ENCODE results near the gene MGAT2. TPM values are rescaled to one million over a fixed set of nuclear protein-coding genes. Genes with fewer than 3 reads are reported as not detected.
A peak's percentile ranks its signal among the peaks of the same experiment; 100 is the strongest.

The MGAT2 gene
- 18.8 and 20.9 TPM in 2 replicates for total RNA-seq (2011; cell fraction: chromatin; rRNA removed; ENCODE audit: low replicate concordance)
- 27.7 and 29.3 TPM in 2 replicates for total RNA-seq (2011; cell fraction: nucleolus; rRNA removed)
- 23.7 and 24.6 TPM in 2 replicates for total RNA-seq (2011; cell fraction: nucleoplasm; rRNA removed)
- total RNA-seq (2014; rRNA removed) (29.7 and 30.2 TPM in 2 replicates), total RNA-seq (2014; rRNA removed; fragmentation: Illumina TruSeq; extraction: Trizol) (24.9 and 26.9 TPM in 2 replicates), total RNA-seq (2015; rRNA removed; fragmentation: Illumina TruSeq; extraction: Trizol) (30.7 and 31.0 TPM in 2 replicates), total RNA-seq (2021) (32.3 and 33.3 TPM in 2 replicates), polyA plus RNA-seq (2011; rRNA removed) (14.0 and 19.2 TPM in 2 replicates), polyA plus RNA-seq (2014; fragmentation: Illumina TruSeq; extraction: Trizol) (20.4 and 24.4 TPM in 2 replicates), polyA plus RNA-seq (2014; fragmentation: Nextera tagmentation; extraction: Ambion mirVana) (under 1 TPM in 1 of 2 experiments, not detected in 1; 0.03 TPM), polyA plus RNA-seq (2014; rRNA removed) (18.8 and 20.9 TPM in 2 replicates), polyA minus RNA-seq (2011; rRNA and poly(A)+ RNA removed) (23.8 and 24.6 TPM in 2 replicates), Bru-seq, nascent RNA (percentile 94 among the genes with signal in this experiment), BruChase-seq, experiment 1, labeled RNA remaining after a 2-hour chase (percentile 93 among the genes with signal in this experiment), BruChase-seq, experiment 2, labeled RNA remaining after a 6-hour chase (percentile 94 among the genes with signal in this experiment)
- 12.4 and 16.7 TPM in 2 replicates for polyA plus RNA-seq (2011; cell fraction: cytosol; rRNA removed)
- polyA plus RNA-seq (2011; cell fraction: nucleus; rRNA removed), result 8.5 and 8.7 TPM in 2 replicates
- 11.9 and 21.0 TPM in 2 replicates for polyA plus RNA-seq (2012)
- 12.2 and 13.4 TPM in 2 replicates for polyA minus RNA-seq (2011; cell fraction: cytosol; rRNA and poly(A)+ RNA removed)
- 7.8 and 15.9 TPM in 2 replicates for polyA minus RNA-seq (2011; cell fraction: nucleus; rRNA and poly(A)+ RNA removed)
- long read RNA-seq, experiment 1, transcript MGAT2-201 (1 exons, 2,687 nt), result major isoform, 80 of 81 reads
- long read RNA-seq, experiment 1, partial matches to known transcripts, result 0 of 81 reads
- long read RNA-seq, experiment 1, other reads (novel, unspliced or antisense), result 1 of 81 reads
- long read RNA-seq, experiment 2, transcript MGAT2-201 (1 exons, 2,687 nt), result major isoform, 17 of 17 reads
- long read RNA-seq, experiment 2, partial matches to known transcripts, result 0 of 17 reads
- long read RNA-seq, experiment 2, other reads (novel, unspliced or antisense), result 0 of 17 reads
- long read RNA-seq, experiment 3, transcript MGAT2-201 (1 exons, 2,687 nt), result major isoform, 10 of 10 reads
- long read RNA-seq, experiment 3, partial matches to known transcripts, result 0 of 10 reads
- long read RNA-seq, experiment 3, other reads (novel, unspliced or antisense), result 0 of 10 reads

DNA sequence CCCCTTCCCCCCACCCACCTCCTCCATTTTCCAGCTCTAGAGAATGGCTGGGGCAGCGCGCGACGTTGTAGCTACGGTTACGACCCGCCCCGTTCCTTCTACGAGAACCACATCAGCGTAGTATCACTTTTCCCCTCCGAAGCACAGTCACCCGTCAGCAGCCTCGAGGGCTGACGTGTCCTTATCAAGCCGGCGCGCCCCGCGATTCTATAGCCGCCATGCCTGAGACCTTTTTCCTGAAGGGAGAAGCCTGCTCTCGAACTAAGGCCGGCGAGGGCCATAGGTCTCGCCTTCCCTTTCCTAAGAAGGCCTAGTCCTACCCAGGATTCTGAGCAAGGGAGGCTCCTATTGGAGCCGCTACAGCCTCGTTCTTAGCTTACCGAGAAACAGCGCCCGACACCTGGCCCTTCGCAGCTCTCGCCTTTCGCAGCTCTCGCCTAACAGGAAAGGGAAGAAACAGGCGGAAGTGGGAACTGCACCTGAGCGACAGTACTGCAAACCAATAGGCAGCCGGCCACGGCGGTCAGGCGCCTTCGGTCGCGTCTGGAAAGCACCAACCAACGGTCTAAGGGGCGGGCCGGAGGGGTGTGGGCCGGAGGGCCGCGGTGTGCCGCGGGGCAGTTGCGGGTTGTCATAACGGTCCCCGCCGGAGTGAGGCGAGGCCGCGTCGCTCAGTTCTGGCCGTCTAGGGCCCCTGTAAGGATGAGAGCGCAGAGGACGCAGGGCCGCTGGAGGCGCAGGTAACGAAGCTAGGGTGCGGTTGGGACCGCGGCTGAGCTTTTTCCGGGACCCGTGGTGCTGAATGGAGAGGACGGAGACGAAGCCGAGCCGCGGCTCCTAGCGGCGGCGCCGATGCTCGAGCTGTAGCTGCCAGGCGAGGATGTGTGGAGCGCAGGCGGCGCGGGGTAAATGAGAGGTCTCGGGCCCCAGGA lies at the start of gene MGAT2, which contains the start of gene RPL36AL:
Gene MGAT2 (plus strand): TSS at position 618 of the 932 bp plus-strand sequence. CDS start 470 bp downstream, outside the sequence.
Gene RPL36AL (minus strand): TSS at position 445 of the 932 bp plus-strand sequence. CDS start 1,522 bp downstream, outside the sequence.
- Histone ChIP-seq H3K27ac (ENCODE audit: extremely low read depth, low read depth, low read length) (peak within 1 kb of the TSS; percentile 98), H3K79me2 (ENCODE audit: control insufficient read depth, insufficient read depth, low read length) (peaks cover 88% of the 10 kb centered on the region), H3K9me3 (replicated peaks; ENCODE audit: control insufficient read depth, insufficient read depth, low read depth, low read length) (no peaks in the 10 kb centered on the region), H4K20me1 (replicated peaks; ENCODE audit: control insufficient read depth, insufficient read depth, low read length) (peaks cover 7% of the 10 kb centered on the region), H3K36me3 (ENCODE audit: control insufficient read depth, insufficient read depth, low read length) (peaks cover 53% of the 10 kb centered on the region), H3K9ac (ENCODE audit: insufficient read depth in 1 of 2, low read depth in 2 of 2, low read length in 2 of 2) (peak within 1 kb of the TSS; percentile 97 to 99), H3K27me3 (ENCODE audit: control insufficient read depth in 2 of 2, insufficient read depth in 2 of 2, low read length in 2 of 2) (no peaks in the 10 kb centered on the region), H2AFZ (ENCODE audit: low read depth, low read length) (peak within 1 kb of the TSS; percentile 84), H3K4me3 (peak within 1 kb of the TSS; percentile 89), H3K4me1 (replicated peaks in 1 of 2; ENCODE audit: control insufficient read depth in 2 of 2, insufficient read depth in 2 of 2, low read length in 2 of 2) (peaks cover 4 to 14% of the 10 kb centered on the region in 2 experiments; a peak in 4 of 5 replicates), H3K4me2 (ENCODE audit: insufficient read depth, low read length) (peak within 1 kb of the TSS; percentile 82), H3K9me1 (ENCODE audit: control insufficient read depth, insufficient read depth, low read length) (peaks cover 3% of the 10 kb centered on the region)
- ATAC-seq, result peak; percentile 90
- 0% methylated on average over 47 of the region's 85 CpGs for WGBS (ENCODE audit: insufficient coverage, low coverage, missing lambda C conversion rate)
- in situ Hi-C loops (cut with MboI), result no loop called here
- DNase-seq (ENCODE audit: extremely low read depth in 1 of 4, low spot score in 3 of 4), result peak; percentile 91 to 97 (median 94)
- no TSS peak for BruUV-seq (replicated peaks)
- POLR2A ChIA-PET, result interaction anchor here (0.6 to 5.3 kb wide), 19 partner anchors 8 to 1178 kb away, joined by 3 to 36 read pairs (median 3); partner anchors contain the start of genes DNAAF2, KLHDC2, LRR1 and NEMF
- peak; percentile 93 for FAIRE-seq
- intact Hi-C loops (cut with micrococcal nuclease), result loop anchor here (1.0 to 10.0 kb wide), 3 partner anchors 22 to 156 kb away; partner anchors contain the start of genes LRR1 and RPS29
- CTCF ChIA-PET (ENCODE audit: low intra/inter-chr PET ratio), result interaction anchor here (0.6 to 0.7 kb wide), 4 partner anchors 26 to 1046 kb away, joined by 3 read pairs; partner anchors contain the start of gene RPS29
- TF ChIP-seq CREB1 (IDR thresholded peaks at IDR 0.05), result peak; percentile 36
- TF ChIP-seq CREB1 (CRISPR knock-in tag; IDR thresholded peaks at IDR 0.05), result peak; percentile 40; the same call in 1 of the 2 replicates
- no peak for TF ChIP-seq RFX7 (CRISPR knock-in tag; IDR thresholded peaks at IDR 0.05)
- TF ChIP-seq, protein P1, sequence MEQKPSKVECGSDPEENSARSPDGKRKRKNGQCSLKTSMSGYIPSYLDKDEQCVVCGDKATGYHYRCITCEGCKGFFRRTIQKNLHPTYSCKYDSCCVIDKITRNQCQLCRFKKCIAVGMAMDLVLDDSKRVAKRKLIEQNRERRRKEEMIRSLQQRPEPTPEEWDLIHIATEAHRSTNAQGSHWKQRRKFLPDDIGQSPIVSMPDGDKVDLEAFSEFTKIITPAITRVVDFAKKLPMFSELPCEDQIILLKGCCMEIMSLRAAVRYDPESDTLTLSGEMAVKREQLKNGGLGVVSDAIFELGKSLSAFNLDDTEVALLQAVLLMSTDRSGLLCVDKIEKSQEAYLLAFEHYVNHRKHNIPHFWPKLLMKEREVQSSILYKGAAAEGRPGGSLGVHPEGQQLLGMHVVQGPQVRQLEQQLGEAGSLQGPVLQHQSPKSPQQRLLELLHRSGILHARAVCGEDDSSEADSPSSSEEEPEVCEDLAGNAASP (IDR thresholded peaks at IDR 0.05), result no peak
- 0 out of 2 replicates have a peak, but pooled peaks have one; percentile 26 for TF ChIP-seq NBN (IDR thresholded peaks at IDR 0.05; ENCODE audit: low read depth)
- no peak for TF ChIP-seq PTBP1 (IDR thresholded peaks at IDR 0.05; ENCODE audit: low read depth, low read length)
- TF ChIP-seq, protein P2, sequence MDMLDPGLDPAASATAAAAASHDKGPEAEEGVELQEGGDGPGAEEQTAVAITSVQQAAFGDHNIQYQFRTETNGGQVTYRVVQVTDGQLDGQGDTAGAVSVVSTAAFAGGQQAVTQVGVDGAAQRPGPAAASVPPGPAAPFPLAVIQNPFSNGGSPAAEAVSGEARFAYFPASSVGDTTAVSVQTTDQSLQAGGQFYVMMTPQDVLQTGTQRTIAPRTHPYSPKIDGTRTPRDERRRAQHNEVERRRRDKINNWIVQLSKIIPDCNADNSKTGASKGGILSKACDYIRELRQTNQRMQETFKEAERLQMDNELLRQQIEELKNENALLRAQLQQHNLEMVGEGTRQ (CRISPR knock-in tag; IDR thresholded peaks at IDR 0.05), result peak; percentile 73
- TF ChIP-seq RNF2 (IDR thresholded peaks at IDR 0.05), result peak; percentile 20; the same call in 1 of the 2 replicates
- peak; percentile 25; the same call in 1 of the 2 replicates for TF ChIP-seq BHLHE40 (IDR thresholded peaks at IDR 0.05; ENCODE audit: low read length)
- no peak for TF ChIP-seq SMARCA4 (IDR thresholded peaks at IDR 0.05)
- no peak for TF ChIP-seq MTA1 (IDR thresholded peaks at IDR 0.05; ENCODE audit: borderline replicate concordance)
- TF ChIP-seq PHB (CRISPR knock-in tag; IDR thresholded peaks at IDR 0.05), result 0 out of 2 replicates have a peak, but pooled peaks have one; percentile 38
- TF ChIP-seq SMARCA5 (IDR thresholded peaks at IDR 0.05), result no peak
- TF ChIP-seq ZNF778 (CRISPR knock-in tag; IDR thresholded peaks at IDR 0.05), result no peak

Data from K562 (cell line).